Body of pancreas (tissue), 4 donors: ENCODE results near the gene VWA8. TPM values are rescaled to one million over a fixed set of nuclear protein-coding genes. Genes with fewer than 3 reads are reported as not detected.

Experiments
- ATAC-seq: fragments of 150-250 bp; one replicate; pipeline ENCODE4 v1.9.1; 2016
- DNase-seq, 4 donors: peaks; one replicate each; pipeline ENCODE4 v3.0.0-alpha.2; 2019
- H3K27ac ChIP-seq, 4 donors: fragments of 200-600 bp; sonication (generic); 1 replicate in 3 of 4; 2 replicates in 1 of 4; pipeline versions ENCODE4 v1.5.1 to v1.6.1; 2016 to 2019; ENCODE audit warnings: mild to moderate bottlenecking in 1 of 4, mixed read lengths in 1 of 4, moderate library complexity in 1 of 4
- H3K27me3 ChIP-seq, 2 donors: fragments of 200-600 bp; sonication (generic); one replicate each; pipeline ENCODE4 v1.6.0; 2016; ENCODE audit warnings: mild to moderate bottlenecking in 1 of 2
- H3K36me3 ChIP-seq, 2 donors: fragments of 200-600 bp; sonication (generic); replicated peaks in 1 of 2; 2 replicates each; pipeline ENCODE4 v1.5.1; 2016; ENCODE audit warnings: low read depth in 2 of 2; ENCODE audit not compliant: insufficient read depth in 1 of 2
- H3K4me1 ChIP-seq: fragments of 200-600 bp; sonication (generic); one replicate; pipeline ENCODE4 v1.6.0; 2016
- H3K4me3 ChIP-seq, 2 donors: fragments of 200-600 bp; sonication (generic); 1 replicate in 1 of 2; 2 replicates in 1 of 2; pipeline ENCODE4 v1.5.1; 2016 to 2019
- H3K9me3 ChIP-seq, 3 donors: fragments of 200-600 bp; sonication (generic); 1 replicate in 2 of 3; 2 replicates in 1 of 3; pipeline ENCODE4 v1.5.1; 2016
- POLR2A ChIP-seq, 3 donors: fragments of 450-650 bp; IDR thresholded peaks; one replicate each; pipeline ENCODE4 v1.6.1; 2016; ENCODE audit warnings: antibody characterized with exemption in 3 of 3, mild to moderate bottlenecking in 2 of 3
- WGBS, 2 donors: methylation state at CpG; one replicate each; pipeline ENCODE4 v1.1.5; 2017; 5-methylcytosine and 5-hydroxymethylcytosine counted together
- intact Hi-C: fragments of 100-400 bp; cut with DNase I; formaldehyde crosslinking; loops from one replicate; pipeline ENCODE4 v1.15.1; 2023
- total RNA-seq, 2 donors: library from RNA; depleted of rRNA; stranded (reverse); fragments of >200 nt; gene quantifications; one replicate each; pipeline ENCODE4 v1.1.0, GENCODE V29; 2016
- TF ChIP-seq, protein P1 (sequence below), 7 experiments: fragments of 450-650 bp in 4 of 7; fragments of 200-600 bp in 3 of 7; sonication (generic) in 3 of 7; IDR thresholded peaks; one replicate each; pipeline ENCODE4 v1.5.1; 2016 to 2019; ENCODE audit warnings: antibody characterized with exemption in 7 of 7

Gene VWA8
- total RNA-seq, 2 donors from 2014 or later = 15.8 to 29.3 TPM

DNA sequence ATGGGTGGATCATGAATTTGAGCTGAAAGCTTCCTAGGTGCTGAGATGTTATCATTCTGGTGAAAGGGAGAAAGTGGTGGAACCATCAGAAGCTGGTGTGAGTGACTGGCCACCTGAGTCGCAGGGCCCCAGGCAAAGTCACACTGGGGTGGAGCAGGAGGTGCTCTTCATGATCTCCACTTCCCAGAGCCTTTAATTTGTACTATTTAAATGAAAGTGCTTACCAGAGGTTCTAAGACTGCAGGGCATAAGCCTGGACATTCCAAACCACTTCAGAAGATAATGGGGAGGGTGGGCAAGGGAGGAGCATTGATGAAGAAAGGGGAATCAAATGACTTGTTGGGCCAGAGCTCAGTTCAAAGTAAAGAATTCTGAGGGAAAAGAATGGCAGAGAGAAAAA is 347.4 kb downstream of the VWA8 start:
- Histone ChIP-seq H3K27ac (peak overlapping the region in 1 of 4 donors; percentile 38), H3K27me3 (no peaks in the 10 kb centered on the region), H3K36me3 (no peaks in the 10 kb centered on the region), H3K4me1 (peaks cover 8% of the 10 kb centered on the region), H3K9me3 (no peaks in the 10 kb centered on the region), H3K4me3 (no peak overlapping the region)
- ATAC-seq (no peak), DNase-seq (no peak)
- intact Hi-C loops = no loop called here
- TF ChIP-seq POLR2A (IDR thresholded peaks at IDR 0.05) = no peak
- 92 to 100% methylated on average over 1 of the region's 1 CpG for WGBS, 2 donors

GRCh38 chr13:41611385-41611784 is 349.5 kb downstream of the VWA8 start:
- Histone ChIP-seq H3K4me1 (peaks cover 8% of the 10 kb centered on the region), H3K27ac (no peak overlapping the region), H3K36me3 (no peaks in the 10 kb centered on the region), H3K4me3 (no peak overlapping the region), H3K9me3 (no peaks in the 10 kb centered on the region), H3K27me3 (no peaks in the 10 kb centered on the region)
- WGBS, 2 donors = 85 to 90% methylated on average over 8 of the region's 8 CpGs
- no peak for TF ChIP-seq POLR2A (IDR thresholded peaks at IDR 0.05)
- TF ChIP-seq, protein P1, sequence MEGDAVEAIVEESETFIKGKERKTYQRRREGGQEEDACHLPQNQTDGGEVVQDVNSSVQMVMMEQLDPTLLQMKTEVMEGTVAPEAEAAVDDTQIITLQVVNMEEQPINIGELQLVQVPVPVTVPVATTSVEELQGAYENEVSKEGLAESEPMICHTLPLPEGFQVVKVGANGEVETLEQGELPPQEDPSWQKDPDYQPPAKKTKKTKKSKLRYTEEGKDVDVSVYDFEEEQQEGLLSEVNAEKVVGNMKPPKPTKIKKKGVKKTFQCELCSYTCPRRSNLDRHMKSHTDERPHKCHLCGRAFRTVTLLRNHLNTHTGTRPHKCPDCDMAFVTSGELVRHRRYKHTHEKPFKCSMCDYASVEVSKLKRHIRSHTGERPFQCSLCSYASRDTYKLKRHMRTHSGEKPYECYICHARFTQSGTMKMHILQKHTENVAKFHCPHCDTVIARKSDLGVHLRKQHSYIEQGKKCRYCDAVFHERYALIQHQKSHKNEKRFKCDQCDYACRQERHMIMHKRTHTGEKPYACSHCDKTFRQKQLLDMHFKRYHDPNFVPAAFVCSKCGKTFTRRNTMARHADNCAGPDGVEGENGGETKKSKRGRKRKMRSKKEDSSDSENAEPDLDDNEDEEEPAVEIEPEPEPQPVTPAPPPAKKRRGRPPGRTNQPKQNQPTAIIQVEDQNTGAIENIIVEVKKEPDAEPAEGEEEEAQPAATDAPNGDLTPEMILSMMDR (IDR thresholded peaks at IDR 0.05) = no peak
- intact Hi-C loops = no loop called here
- no peak for ATAC-seq
- DNase-seq = no peak

DNA sequence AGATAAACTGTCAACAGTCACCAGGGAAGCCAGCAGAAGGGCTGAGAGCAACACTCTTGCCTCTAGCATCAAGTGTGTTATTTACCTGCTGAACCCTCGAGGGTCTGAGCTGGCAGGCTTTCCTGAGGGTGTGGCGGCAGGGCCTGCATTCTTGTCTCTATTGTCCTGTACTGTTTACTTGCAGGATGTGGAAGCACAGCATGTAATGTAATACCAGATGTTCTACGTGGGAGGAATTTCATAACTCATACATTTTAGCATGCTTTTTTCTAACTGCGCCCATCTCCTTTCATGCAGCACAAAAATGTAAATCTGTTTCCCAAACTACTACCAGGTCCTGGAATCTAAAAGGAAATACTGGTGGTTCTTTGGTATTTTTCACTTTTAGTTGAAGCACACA is 350.5 kb downstream of the VWA8 start:
- H3K27ac ChIP-seq = peak overlapping the region in 3 of 4 donors; percentile 20 to 57 (median 37)
- H3K9me3 ChIP-seq = no peaks in the 10 kb centered on the region
- peaks cover 8% of the 10 kb centered on the region for H3K4me1 ChIP-seq
- DNase-seq (no peak), ATAC-seq (peak; percentile 49)
- H3K4me3 ChIP-seq = no peak overlapping the region
- H3K36me3 ChIP-seq = no peaks in the 10 kb centered on the region
- H3K27me3 ChIP-seq = no peaks in the 10 kb centered on the region
- no peak for TF ChIP-seq POLR2A (IDR thresholded peaks at IDR 0.05)
- TF ChIP-seq, protein P1 (IDR thresholded peaks at IDR 0.05) = no peak
- intact Hi-C loops = no loop called here
- WGBS, 2 donors = 59 to 74% methylated on average over 4 of the region's 4 CpGs

DNA sequence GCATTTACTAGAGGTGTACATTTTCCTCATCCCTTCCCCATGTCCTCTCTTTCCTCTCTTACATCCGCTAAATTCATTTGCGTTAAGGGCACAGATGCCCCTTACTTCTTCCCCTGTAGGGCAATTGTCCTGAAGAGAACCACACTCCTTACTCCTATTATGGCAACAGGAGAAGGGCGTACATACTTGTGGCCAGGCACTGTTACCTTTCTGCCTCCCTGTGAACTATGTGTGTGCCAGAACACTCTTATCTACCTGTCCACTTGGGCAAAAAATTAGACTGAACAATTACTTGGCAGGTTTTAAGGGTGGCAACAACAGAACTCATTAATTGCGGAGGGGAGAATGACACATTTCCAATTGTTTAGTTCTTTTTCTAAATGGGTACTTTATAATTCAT is 351.1 kb downstream of the VWA8 start:
- peaks cover 0 to 2% of the 10 kb centered on the region in 2 donors for H3K36me3 ChIP-seq
- intact Hi-C loops = no loop called here
- ATAC-seq = no peak

DNA sequence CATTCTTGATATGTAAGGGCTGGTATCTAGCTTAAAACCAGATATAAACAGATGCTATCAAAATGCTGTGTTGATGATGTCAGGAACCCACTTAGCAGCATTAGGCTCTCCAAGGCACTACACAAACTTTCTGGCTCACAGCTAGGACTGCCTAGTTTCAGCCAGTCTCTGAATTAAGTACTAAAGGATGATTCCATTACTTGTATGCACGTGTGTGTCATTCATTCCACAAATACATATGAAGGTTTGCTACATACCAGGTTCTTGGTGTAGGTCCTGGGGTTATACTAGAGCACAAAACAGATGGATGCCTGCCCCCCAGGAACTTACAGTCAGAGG is 352.1 kb downstream of the VWA8 start:
- no peak for DNase-seq
- no peaks in the 10 kb centered on the region for H3K27me3 ChIP-seq
- 69 to 71% methylated on average over 1 of the region's 1 CpG for WGBS, 2 donors
- H3K36me3 ChIP-seq = peaks cover 0 to 2% of the 10 kb centered on the region in 2 donors
- no peak overlapping the region for H3K4me3 ChIP-seq
- no peak overlapping the region for H3K27ac ChIP-seq
- no peak for ATAC-seq
- H3K9me3 ChIP-seq = no peaks in the 10 kb centered on the region
- TF ChIP-seq POLR2A (IDR thresholded peaks at IDR 0.05) = no peak
- TF ChIP-seq, protein P1 (IDR thresholded peaks at IDR 0.05) = no peak
- intact Hi-C loops = no loop called here
- peaks cover under 1% of the 10 kb centered on the region for H3K4me1 ChIP-seq

More for the DNA sequence above, 351.1 kb downstream of the VWA8 start:
- Histone ChIP-seq H3K9me3 (no peaks in the 10 kb centered on the region), H3K4me3 (no peak overlapping the region), H3K4me1 (peaks cover 8% of the 10 kb centered on the region), H3K27ac (peak overlapping the region in 3 of 4 donors; percentile 20 to 57 (median 31)), H3K27me3 (no peaks in the 10 kb centered on the region)
- no peak for DNase-seq
- TF ChIP-seq, protein P1 (IDR thresholded peaks at IDR 0.05) = no peak
- no peak for TF ChIP-seq POLR2A (IDR thresholded peaks at IDR 0.05)
- 74 to 83% methylated on average over 4 of the region's 4 CpGs for whole genome bisulfite sequencing, 2 donors
